OCI-LY3 (cell line): ENCODE measurements around the gene TRIO.

Source experiments
- H2AFZ ChIP-seq: fragments of 200-600, 300-600 bp; shearing (Covaris generic); 2 replicates; pipeline ENCODE4 v1.6.0; 2014; ENCODE audit warnings: antibody characterized with exemption, low read depth, low read length
- H3K27ac ChIP-seq: fragments of 200-600, 300-600 bp; sonication (generic); 2 replicates; pipeline ENCODE4 v1.5.1; 2014; ENCODE audit warnings: mild to moderate bottlenecking, low read length, moderate library complexity, mixed read lengths
- H3K27me3 ChIP-seq: fragments of 200-600, 300-600 bp; sonication (generic); 2 replicates; pipeline ENCODE4 v1.6.1; 2014; ENCODE audit warnings: low read depth, low read length, mixed read lengths
- H3K36me3 ChIP-seq: fragments of 200-600, 300-600 bp; sonication (generic); replicated peaks from 2 replicates; pipeline ENCODE3; 2014; ENCODE audit warnings: low read depth, low read length, mixed read lengths
- H3K4me1 ChIP-seq: fragments of 300-600, 200-600 bp; sonication (generic); 2 replicates; pipeline ENCODE4 v1.6.1; 2014; ENCODE audit warnings: low read length, mixed read lengths
- H3K4me2 ChIP-seq: fragments of 200-600, 300-600 bp; sonication (generic); 2 replicates; pipeline ENCODE4 v1.6.1; 2014; ENCODE audit warnings: low read length, mixed read lengths
- H3K4me3 ChIP-seq: fragments of 300-600, 200-600 bp; sonication (generic); 2 replicates; pipeline ENCODE4 v1.5.1; 2014; ENCODE audit warnings: antibody characterized with exemption, mild to moderate bottlenecking, low read length, moderate library complexity
- H3K79me2 ChIP-seq: fragments of 300-600, 200-600 bp; shearing (Covaris generic); 2 replicates; pipeline ENCODE4 v1.6.1; 2014; ENCODE audit warnings: mild to moderate bottlenecking, low read length, mixed read lengths
- H3K9ac ChIP-seq: fragments of 300-600, 200-600 bp; shearing (Covaris generic); 2 replicates; pipeline ENCODE4 v1.6.0; 2014; ENCODE audit warnings: mild to moderate bottlenecking, low read length, moderate library complexity
- H3K9me3 ChIP-seq: fragments of 200-600, 300-600 bp; shearing (Covaris generic); 2 replicates; pipeline ENCODE4 v1.6.1; 2014; ENCODE audit warnings: low read length, mixed read lengths; ENCODE audit not compliant: insufficient read depth
- H4K20me1 ChIP-seq: fragments of 200-600, 300-600 bp; sonication (generic); 2 replicates; pipeline ENCODE4 v1.6.1; 2016; ENCODE audit warnings: low read length, mixed read lengths; ENCODE audit not compliant: insufficient read depth
- CTCF ChIP-seq: fragments of 200-600, 300-600 bp; sonication (generic); IDR thresholded peaks from 2 replicates; pipeline ENCODE4 v1.5.1; 2014; ENCODE audit warnings: antibody characterized with exemption, low read length, low read depth
- EZH2phosphoT487 ChIP-seq: fragments of 200-600 bp; shearing (Covaris generic); IDR thresholded peaks from 2 replicates; pipeline ENCODE4 v1.6.1; 2018; ENCODE audit warnings: antibody characterized with exemption, mixed run types, low read depth

TRIO gene

GRCh38 chr5:14440582-14441431 lies 297.7 kb downstream of the TRIO start:
- Histone ChIP-seq H3K9ac (no peak overlapping the region), H3K27ac (no peak overlapping the region), H3K4me1 (no peaks in the 10 kb centered on the region), H2AFZ (no peak overlapping the region), H3K4me3 (no peak overlapping the region), H3K4me2 (no peak overlapping the region), H3K27me3 (peaks cover 10% of the 10 kb centered on the region; the same call in 1 of the 2 replicates), H4K20me1 (no peaks in the 10 kb centered on the region), H3K79me2 (no peaks in the 10 kb centered on the region), H3K9me3 (no peaks in the 10 kb centered on the region), H3K36me3 (no peaks in the 10 kb centered on the region)
- TF ChIP-seq EZH2phosphoT487 = no peak
- TF ChIP-seq CTCF = no peak

- Histone ChIP-seq H3K4me3 (no peak overlapping the region), H3K27me3 (peaks cover 10% of the 10 kb centered on the region; the same call in 1 of the 2 replicates), H3K9ac (no peak overlapping the region), H3K27ac (no peak overlapping the region), H3K4me1 (no peaks in the 10 kb centered on the region), H2AFZ (no peak overlapping the region), H4K20me1 (no peaks in the 10 kb centered on the region), H3K36me3 (no peaks in the 10 kb centered on the region), H3K9me3 (no peaks in the 10 kb centered on the region), H3K4me2 (no peak overlapping the region), H3K79me2 (no peaks in the 10 kb centered on the region)
- TF ChIP-seq CTCF = no peak
- TF ChIP-seq EZH2phosphoT487 = no peak
Observed at GRCh38 chr5:14441641-14442040, 298.5 kb downstream of the TRIO start.

GRCh38 chr5:14442536-14442935 lies 299.4 kb downstream of the TRIO start:
- no peak for TF ChIP-seq CTCF
- no peak for TF ChIP-seq EZH2phosphoT487
- Histone ChIP-seq H3K27ac (no peak overlapping the region), H3K9ac (no peak overlapping the region), H3K4me2 (no peak overlapping the region), H3K79me2 (no peaks in the 10 kb centered on the region), H3K4me1 (no peaks in the 10 kb centered on the region), H3K27me3 (peaks cover 10% of the 10 kb centered on the region; the same call in 1 of the 2 replicates), H3K4me3 (no peak overlapping the region), H4K20me1 (no peaks in the 10 kb centered on the region), H2AFZ (no peak overlapping the region), H3K36me3 (no peaks in the 10 kb centered on the region), H3K9me3 (no peaks in the 10 kb centered on the region)

- Histone ChIP-seq H3K4me1 (no peaks in the 10 kb centered on the region), H3K27me3 (peaks cover 10% of the 10 kb centered on the region; the same call in 1 of the 2 replicates), H4K20me1 (no peaks in the 10 kb centered on the region), H3K4me2 (no peak overlapping the region), H3K9ac (no peak overlapping the region), H3K9me3 (no peaks in the 10 kb centered on the region), H3K4me3 (no peak overlapping the region), H2AFZ (no peak overlapping the region), H3K79me2 (no peaks in the 10 kb centered on the region), H3K36me3 (no peaks in the 10 kb centered on the region), H3K27ac (no peak overlapping the region)
- TF ChIP-seq EZH2phosphoT487 = no peak
- no peak for TF ChIP-seq CTCF
Observed at GRCh38 chr5:14443671-14444093, 300.5 kb downstream of the TRIO start.
